HEK293 (cell line): ENCODE measurements around the gene STARD5.

ENCODE experiments used
- GFI1B ChIP-seq: fragments of 450-650 bp; formaldehyde crosslinking; IDR thresholded peaks from 2 replicates; pipeline ENCODE4 v1.5.1; 2016; ENCODE audit warnings: missing biosample characterization, missing genetic modification characterization
- GLIS1 ChIP-seq: fragments of 450-650 bp; formaldehyde crosslinking; IDR thresholded peaks from 2 replicates; pipeline ENCODE4 v1.5.1; 2016; ENCODE audit warnings: missing biosample characterization, missing genetic modification characterization
- GLIS2 ChIP-seq: fragments of 450-650 bp; formaldehyde crosslinking; IDR thresholded peaks from 2 replicates; pipeline ENCODE4 v1.5.1; 2016; ENCODE audit warnings: missing biosample characterization, missing genetic modification characterization
- KLF8 ChIP-seq: fragments of 450-650 bp; formaldehyde crosslinking; IDR thresholded peaks from 2 replicates; pipeline ENCODE4 v1.5.1; 2016; ENCODE audit warnings: missing biosample characterization, missing genetic modification characterization
- MZF1 ChIP-seq: fragments of 450-650 bp; formaldehyde crosslinking; IDR thresholded peaks from 2 replicates; pipeline ENCODE4 v1.5.1; 2017; ENCODE audit warnings: missing biosample characterization, missing genetic modification characterization, borderline replicate concordance
- SCRT2 ChIP-seq: fragments of 450-650 bp; formaldehyde crosslinking; IDR thresholded peaks from 2 replicates; pipeline ENCODE4 v1.5.1; 2016; ENCODE audit warnings: missing biosample characterization, missing genetic modification characterization
- SP7 ChIP-seq: fragments of 450-650 bp; formaldehyde crosslinking; IDR thresholded peaks from 2 replicates; pipeline ENCODE4 v1.5.1; 2016; ENCODE audit warnings: missing biosample characterization, missing genetic modification characterization
- ZNF184 ChIP-seq: fragments of 450-650 bp; IDR thresholded peaks from 2 replicates; pipeline ENCODE4 v1.5.1; 2018; ENCODE audit warnings: missing biosample characterization, mild to moderate bottlenecking, missing genetic modification characterization
- ZNF274 ChIP-seq, 2 experiments: fragments of 200-500 bp in 1 of 2; fragments of 450-650 bp in 1 of 2; sonication (Bioruptor generic) in 1 of 2; formaldehyde crosslinking in 1 of 2; IDR thresholded peaks; 2 replicates each; pipeline versions ENCODE4 v1.5.1 to v1.6.1; 2014 to 2016; ENCODE audit warnings: borderline replicate concordance in 1 of 2, inconsistent platforms in 1 of 2, low read length in 1 of 2, missing biosample characterization in 1 of 2, missing genetic modification characterization in 1 of 2
- ZNF280C ChIP-seq: fragments of 450-650 bp; formaldehyde crosslinking; IDR thresholded peaks from 2 replicates; pipeline ENCODE4 v1.5.1; 2016; ENCODE audit warnings: missing biosample characterization, missing genetic modification characterization
- ZNF302 ChIP-seq: fragments of 450-650 bp; formaldehyde crosslinking; IDR thresholded peaks from 2 replicates; pipeline ENCODE4 v1.5.1; 2016; ENCODE audit warnings: missing biosample characterization, missing genetic modification characterization, low read depth
- ZNF311 ChIP-seq: fragments of 450-650 bp; formaldehyde crosslinking; IDR thresholded peaks from 2 replicates; pipeline ENCODE4 v1.5.1; 2017; ENCODE audit warnings: missing biosample characterization, missing genetic modification characterization, borderline replicate concordance
- ZNF335 ChIP-seq: fragments of 450-650 bp; formaldehyde crosslinking; conservative IDR thresholded peaks from 2 replicates; pipeline ENCODE4 v1.5.1; 2016; ENCODE audit warnings: missing biosample characterization, missing genetic modification characterization
- ZNF423 ChIP-seq: fragments of 450-650 bp; formaldehyde crosslinking; IDR thresholded peaks from 2 replicates; pipeline ENCODE4 v1.5.1; 2016; ENCODE audit warnings: missing biosample characterization, missing genetic modification characterization
- ZNF426 ChIP-seq: fragments of 450-650 bp; formaldehyde crosslinking; IDR thresholded peaks from 2 replicates; pipeline ENCODE4 v1.5.1; 2017; ENCODE audit warnings: missing biosample characterization, missing genetic modification characterization, mild to moderate bottlenecking, inconsistent platforms, moderate library complexity
- ZNF488 ChIP-seq: fragments of 450-650 bp; formaldehyde crosslinking; IDR thresholded peaks from 2 replicates; pipeline ENCODE4 v1.5.1; 2016; ENCODE audit warnings: missing biosample characterization, missing genetic modification characterization
- ZNF501 ChIP-seq: fragments of 450-650 bp; formaldehyde crosslinking; IDR thresholded peaks from 2 replicates; pipeline ENCODE4 v1.5.1; 2016; ENCODE audit warnings: missing biosample characterization, missing genetic modification characterization
- ZNF529 ChIP-seq: fragments of 450-650 bp; formaldehyde crosslinking; IDR thresholded peaks from 2 replicates; pipeline ENCODE4 v1.5.1; 2017; ENCODE audit warnings: missing genetic modification characterization, missing biosample characterization; ENCODE audit not compliant: insufficient replicate concordance
- ZNF548 ChIP-seq: fragments of 450-650 bp; formaldehyde crosslinking; IDR thresholded peaks from 2 replicates; pipeline ENCODE4 v1.5.1; 2016; ENCODE audit warnings: missing biosample characterization, missing genetic modification characterization
- ZNF555 ChIP-seq: fragments of 450-650 bp; formaldehyde crosslinking; conservative IDR thresholded peaks from 2 replicates; pipeline ENCODE4 v1.5.1; 2017; ENCODE audit warnings: missing biosample characterization, mild to moderate bottlenecking, missing genetic modification characterization, inconsistent platforms
- ZNF610 ChIP-seq: fragments of 450-650 bp; formaldehyde crosslinking; IDR thresholded peaks from 2 replicates; pipeline ENCODE4 v1.5.1; 2016; ENCODE audit warnings: missing biosample characterization, missing genetic modification characterization, borderline replicate concordance
- ZNF623 ChIP-seq: fragments of 450-650 bp; formaldehyde crosslinking; IDR thresholded peaks from 2 replicates; pipeline ENCODE4 v1.5.1; 2016; ENCODE audit warnings: missing biosample characterization, missing genetic modification characterization
- TF ChIP-seq, protein P1 (sequence below): fragments of 450-650 bp; formaldehyde crosslinking; IDR thresholded peaks from 2 replicates; pipeline ENCODE4 v1.5.1; 2016; ENCODE audit warnings: missing biosample characterization, missing genetic modification characterization
- TF ChIP-seq, protein P2 (sequence below): fragments of 450-650 bp; formaldehyde crosslinking; IDR thresholded peaks from 2 replicates; pipeline ENCODE4 v1.5.1; 2016; ENCODE audit warnings: missing biosample characterization, missing genetic modification characterization
- TF ChIP-seq, protein P3 (sequence below): fragments of 450-650 bp; formaldehyde crosslinking; IDR thresholded peaks from 2 replicates; pipeline ENCODE4 v1.5.1; 2016; ENCODE audit warnings: missing biosample characterization, missing genetic modification characterization, low read depth
- TF ChIP-seq, protein P4 (sequence below): fragments of 450-650 bp; formaldehyde crosslinking; IDR thresholded peaks from 2 replicates; pipeline ENCODE4 v1.5.1; 2016; ENCODE audit warnings: missing biosample characterization, missing genetic modification characterization

STARD5 gene

GRCh38 chr15:81338170-81339007 lies 14.4 kb upstream of the STARD5 start (continued):
- TF ChIP-seq MZF1 (tag by site-specific recombination) (no peak), KLF8 (tag by site-specific recombination) (no peak), ZNF529 (tag by site-specific recombination) (peak; percentile 4), ZNF423 (tag by site-specific recombination) (no peak), ZNF311 (tag by site-specific recombination) (no peak), ZNF335 (peak; percentile 62), ZNF302 (tag by site-specific recombination) (no peak), ZNF280C (no peak), ZNF184 (tag by site-specific recombination) (no peak), GLIS1 (0 out of 2 replicates have a peak, but pooled peaks have one; percentile 14), ZNF610 (tag by site-specific recombination) (no peak), GFI1B (tag by site-specific recombination) (peak; percentile 53; the same call in 1 of the 2 replicates), ZNF623 (tag by site-specific recombination) (no peak), ZNF501 (tag by site-specific recombination) (no peak), ZNF426 (tag by site-specific recombination) (no peak), ZNF555 (tag by site-specific recombination) (no peak), ZNF488 (tag by site-specific recombination) (no peak), SP7 (peak; percentile 68), GLIS2 (tag by site-specific recombination) (no peak), ZNF548 (no peak), ZNF274 (IDR thresholded peaks at IDR 0.05; ENCODE audit: low read length) (no peak), ZNF274 (tag by site-specific recombination; IDR thresholded peaks at IDR 0.05; ENCODE audit: borderline replicate concordance) (no peak), SCRT2 (tag by site-specific recombination) (no peak)
- TF ChIP-seq, protein P1, sequence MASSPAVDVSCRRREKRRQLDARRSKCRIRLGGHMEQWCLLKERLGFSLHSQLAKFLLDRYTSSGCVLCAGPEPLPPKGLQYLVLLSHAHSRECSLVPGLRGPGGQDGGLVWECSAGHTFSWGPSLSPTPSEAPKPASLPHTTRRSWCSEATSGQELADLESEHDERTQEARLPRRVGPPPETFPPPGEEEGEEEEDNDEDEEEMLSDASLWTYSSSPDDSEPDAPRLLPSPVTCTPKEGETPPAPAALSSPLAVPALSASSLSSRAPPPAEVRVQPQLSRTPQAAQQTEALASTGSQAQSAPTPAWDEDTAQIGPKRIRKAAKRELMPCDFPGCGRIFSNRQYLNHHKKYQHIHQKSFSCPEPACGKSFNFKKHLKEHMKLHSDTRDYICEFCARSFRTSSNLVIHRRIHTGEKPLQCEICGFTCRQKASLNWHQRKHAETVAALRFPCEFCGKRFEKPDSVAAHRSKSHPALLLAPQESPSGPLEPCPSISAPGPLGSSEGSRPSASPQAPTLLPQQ (tag by site-specific recombination) = peak; percentile 54
- TF ChIP-seq, protein P2, sequence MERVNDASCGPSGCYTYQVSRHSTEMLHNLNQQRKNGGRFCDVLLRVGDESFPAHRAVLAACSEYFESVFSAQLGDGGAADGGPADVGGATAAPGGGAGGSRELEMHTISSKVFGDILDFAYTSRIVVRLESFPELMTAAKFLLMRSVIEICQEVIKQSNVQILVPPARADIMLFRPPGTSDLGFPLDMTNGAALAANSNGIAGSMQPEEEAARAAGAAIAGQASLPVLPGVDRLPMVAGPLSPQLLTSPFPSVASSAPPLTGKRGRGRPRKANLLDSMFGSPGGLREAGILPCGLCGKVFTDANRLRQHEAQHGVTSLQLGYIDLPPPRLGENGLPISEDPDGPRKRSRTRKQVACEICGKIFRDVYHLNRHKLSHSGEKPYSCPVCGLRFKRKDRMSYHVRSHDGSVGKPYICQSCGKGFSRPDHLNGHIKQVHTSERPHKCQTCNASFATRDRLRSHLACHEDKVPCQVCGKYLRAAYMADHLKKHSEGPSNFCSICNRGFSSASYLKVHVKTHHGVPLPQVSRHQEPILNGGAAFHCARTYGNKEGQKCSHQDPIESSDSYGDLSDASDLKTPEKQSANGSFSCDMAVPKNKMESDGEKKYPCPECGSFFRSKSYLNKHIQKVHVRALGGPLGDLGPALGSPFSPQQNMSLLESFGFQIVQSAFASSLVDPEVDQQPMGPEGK (tag by site-specific recombination) = no peak
- TF ChIP-seq, protein P3, sequence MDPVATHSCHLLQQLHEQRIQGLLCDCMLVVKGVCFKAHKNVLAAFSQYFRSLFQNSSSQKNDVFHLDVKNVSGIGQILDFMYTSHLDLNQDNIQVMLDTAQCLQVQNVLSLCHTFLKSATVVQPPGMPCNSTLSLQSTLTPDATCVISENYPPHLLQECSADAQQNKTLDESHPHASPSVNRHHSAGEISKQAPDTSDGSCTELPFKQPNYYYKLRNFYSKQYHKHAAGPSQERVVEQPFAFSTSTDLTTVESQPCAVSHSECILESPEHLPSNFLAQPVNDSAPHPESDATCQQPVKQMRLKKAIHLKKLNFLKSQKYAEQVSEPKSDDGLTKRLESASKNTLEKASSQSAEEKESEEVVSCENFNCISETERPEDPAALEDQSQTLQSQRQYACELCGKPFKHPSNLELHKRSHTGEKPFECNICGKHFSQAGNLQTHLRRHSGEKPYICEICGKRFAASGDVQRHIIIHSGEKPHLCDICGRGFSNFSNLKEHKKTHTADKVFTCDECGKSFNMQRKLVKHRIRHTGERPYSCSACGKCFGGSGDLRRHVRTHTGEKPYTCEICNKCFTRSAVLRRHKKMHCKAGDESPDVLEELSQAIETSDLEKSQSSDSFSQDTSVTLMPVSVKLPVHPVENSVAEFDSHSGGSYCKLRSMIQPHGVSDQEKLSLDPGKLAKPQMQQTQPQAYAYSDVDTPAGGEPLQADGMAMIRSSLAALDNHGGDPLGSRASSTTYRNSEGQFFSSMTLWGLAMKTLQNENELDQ (tag by site-specific recombination) = no peak
- TF ChIP-seq, protein P4, sequence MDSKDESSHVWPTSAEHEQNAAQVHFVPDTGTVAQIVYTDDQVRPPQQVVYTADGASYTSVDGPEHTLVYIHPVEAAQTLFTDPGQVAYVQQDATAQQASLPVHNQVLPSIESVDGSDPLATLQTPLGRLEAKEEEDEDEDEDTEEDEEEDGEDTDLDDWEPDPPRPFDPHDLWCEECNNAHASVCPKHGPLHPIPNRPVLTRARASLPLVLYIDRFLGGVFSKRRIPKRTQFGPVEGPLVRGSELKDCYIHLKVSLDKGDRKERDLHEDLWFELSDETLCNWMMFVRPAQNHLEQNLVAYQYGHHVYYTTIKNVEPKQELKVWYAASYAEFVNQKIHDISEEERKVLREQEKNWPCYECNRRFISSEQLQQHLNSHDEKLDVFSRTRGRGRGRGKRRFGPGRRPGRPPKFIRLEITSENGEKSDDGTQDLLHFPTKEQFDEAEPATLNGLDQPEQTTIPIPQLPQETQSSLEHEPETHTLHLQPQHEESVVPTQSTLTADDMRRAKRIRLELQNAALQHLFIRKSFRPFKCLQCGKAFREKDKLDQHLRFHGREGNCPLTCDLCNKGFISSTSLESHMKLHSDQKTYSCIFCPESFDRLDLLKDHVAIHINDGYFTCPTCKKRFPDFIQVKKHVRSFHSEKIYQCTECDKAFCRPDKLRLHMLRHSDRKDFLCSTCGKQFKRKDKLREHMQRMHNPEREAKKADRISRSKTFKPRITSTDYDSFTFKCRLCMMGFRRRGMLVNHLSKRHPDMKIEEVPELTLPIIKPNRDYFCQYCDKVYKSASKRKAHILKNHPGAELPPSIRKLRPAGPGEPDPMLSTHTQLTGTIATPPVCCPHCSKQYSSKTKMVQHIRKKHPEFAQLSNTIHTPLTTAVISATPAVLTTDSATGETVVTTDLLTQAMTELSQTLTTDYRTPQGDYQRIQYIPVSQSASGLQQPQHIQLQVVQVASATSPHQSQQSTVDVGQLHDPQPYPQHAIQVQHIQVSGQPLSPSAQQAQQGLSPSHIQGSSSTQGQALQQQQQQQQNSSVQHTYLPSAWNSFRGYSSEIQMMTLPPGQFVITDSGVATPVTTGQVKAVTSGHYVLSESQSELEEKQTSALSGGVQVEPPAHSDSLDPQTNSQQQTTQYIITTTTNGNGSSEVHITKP (tag by site-specific recombination) = peak; percentile 88
